Effector CD8-positive, alpha-beta T cell (primary cell): Measurements from ENCODE around the gene C2orf92.
A peak's percentile ranks its signal among the peaks of the same experiment; 100 is the strongest.

Source experiments
- DNase-seq: peaks from one replicate; lab custom pipeline; 2025; lab: John Stamatoyannopoulos, UW

The C2orf92 gene

DNA sequence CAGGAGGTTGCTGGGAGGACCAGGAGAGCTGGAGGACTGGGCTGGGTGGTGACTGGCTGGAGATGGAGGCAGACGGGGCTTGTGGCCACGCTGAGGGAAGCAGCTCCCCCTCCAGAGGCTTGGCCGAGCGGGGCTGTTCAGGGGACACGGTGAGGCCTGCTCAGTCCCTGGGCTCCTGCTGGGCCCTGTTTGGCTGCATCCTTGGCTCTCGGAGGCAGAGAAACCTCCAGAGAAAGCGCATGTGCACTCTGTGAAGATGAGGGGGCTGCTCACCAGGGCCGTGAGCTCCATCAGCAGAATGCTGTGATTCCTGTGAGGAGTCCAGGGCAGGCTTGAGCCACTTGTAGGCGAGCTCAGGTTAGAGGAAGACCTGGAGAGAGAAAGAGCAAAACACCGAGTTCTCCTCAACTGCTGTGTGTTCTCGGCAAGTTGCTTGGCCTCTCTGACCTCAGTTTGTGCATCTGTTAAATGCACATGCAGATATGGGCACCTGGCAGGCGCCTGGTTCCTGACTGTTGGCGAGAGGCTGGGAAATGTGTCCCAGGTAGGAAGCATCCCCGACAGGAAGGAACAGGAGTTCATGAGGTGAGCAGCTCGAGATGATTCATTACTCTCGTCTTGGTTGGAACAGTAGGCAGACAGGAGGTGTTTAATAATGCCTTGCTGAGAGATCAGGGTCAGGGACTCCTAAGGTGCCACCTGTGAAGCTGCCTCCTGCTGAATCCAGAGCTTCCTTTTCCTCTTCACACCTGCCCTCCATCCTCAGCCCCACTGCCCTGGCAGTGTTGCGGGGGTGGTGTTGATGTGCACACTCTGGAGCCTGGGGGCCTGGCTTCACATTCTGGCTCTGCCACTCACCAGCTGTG lies 44.8 kb downstream of the C2orf92 start:
- DNase-seq: no peak

DNA sequence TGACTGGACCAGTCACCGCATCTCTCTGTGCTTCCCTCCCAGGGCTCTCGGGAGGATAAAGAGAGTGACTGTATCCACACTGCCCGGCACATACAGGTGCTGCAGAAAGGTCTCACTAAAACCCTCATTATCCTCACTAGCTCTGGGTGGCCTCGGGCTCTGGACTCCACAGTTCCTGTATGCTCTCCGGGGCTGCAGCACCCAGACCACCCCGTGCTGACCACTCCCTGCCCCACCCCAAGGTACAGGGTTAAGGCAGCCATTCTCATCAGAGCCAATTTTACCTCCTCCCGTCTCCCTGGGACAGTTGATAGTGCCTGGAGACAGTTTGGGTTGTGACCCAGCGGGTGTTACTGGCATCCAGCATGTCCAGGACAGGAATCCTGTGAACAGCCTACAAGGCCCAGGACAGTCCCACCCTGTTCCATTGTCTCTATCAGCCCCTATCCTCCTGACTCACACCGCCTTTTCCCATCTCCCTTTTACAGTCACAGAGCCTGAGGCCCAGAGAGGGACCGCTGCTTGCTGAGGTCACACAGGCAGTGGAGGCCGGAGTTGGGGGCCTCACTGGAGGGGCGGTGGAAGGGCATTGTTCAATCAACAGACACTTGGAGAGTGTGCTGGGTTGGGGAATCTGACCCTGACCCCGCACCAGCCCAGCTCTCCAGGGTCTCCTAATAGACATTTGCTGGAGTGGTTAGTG lies 45.6 kb downstream of the C2orf92 start:
- no peak for DNase-seq

DNA sequence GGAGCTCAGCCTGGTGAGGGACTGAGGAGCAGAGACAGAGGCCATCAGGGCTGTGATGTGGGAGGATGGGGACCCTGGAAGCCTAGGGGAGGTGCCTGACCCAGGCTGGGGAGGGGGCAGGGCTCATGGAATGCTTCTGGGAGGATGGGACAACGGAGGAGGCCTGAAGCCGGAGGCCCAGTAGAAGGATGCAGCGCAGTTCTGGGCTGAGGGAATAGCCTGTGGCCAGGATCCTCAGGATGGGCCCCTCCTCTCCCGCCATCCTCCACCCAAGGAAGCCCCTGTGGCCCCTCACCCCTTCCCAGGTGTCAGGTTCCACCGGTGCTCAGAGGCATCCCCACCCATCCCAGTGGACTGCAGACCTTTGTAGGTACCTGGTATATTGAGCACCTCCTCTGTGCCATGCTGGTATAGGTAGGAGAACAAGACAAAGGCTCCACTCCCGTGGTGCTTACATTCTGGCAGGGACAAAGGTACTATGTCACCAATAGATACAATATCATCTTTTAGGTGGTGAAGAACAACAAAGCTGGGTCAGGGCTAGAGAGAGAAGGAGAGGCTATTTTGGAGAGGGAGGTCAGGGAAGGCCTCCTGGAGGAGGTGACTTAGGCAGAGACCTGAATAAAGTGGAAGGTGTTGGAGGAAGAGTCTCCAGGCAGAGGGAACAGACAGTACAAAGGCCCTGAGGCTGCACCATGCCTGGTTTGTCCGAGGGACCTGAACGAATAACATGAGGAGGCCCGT lies 46.6 kb downstream of the C2orf92 start:
- DNase-seq: no peak

DNA sequence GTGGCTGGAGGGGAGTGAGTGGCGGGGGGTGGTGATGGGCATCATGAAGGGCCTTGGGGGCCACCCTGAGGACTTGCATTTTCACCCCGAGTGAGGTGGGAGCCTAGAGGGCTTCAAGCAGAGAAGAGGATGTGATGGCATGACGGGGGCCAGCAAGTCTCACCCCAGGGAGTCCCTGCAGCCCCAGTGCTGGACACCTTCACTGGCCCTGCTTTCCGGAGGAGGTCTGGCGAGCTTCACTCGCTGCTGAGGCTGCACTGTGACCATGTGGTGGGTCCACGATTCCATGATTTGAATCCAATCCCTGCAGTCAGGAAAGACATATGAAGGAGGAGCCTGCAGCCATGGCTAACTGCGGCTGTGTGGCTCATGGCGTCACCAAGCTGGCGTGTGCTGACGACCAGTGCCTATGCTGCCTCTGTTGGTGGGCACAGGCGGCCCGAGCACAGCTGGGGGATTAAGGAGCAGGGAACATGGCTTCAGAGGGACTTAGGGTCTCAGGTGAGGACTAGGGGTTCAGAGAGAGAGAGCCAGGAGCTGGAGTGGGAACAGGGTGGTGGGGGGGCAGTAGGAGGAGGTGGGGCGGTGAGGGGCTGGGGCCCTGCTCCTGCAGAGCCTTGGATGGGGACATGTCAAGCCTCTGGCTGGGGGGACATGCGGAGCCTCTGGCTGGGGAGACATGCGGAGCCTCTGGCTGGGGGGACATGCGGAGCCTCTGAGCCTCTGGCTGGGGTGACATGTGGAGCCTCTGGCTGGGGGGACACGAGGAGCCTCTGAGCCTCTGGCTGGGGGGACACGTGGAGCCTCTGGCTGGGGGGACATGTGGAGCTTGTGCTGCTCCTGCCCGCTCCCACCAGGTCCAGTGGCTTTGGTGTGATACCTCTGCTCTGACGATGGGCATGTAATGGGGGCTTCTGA lies 47.4 kb downstream of the C2orf92 start:
- no peak for DNase-seq

DNA sequence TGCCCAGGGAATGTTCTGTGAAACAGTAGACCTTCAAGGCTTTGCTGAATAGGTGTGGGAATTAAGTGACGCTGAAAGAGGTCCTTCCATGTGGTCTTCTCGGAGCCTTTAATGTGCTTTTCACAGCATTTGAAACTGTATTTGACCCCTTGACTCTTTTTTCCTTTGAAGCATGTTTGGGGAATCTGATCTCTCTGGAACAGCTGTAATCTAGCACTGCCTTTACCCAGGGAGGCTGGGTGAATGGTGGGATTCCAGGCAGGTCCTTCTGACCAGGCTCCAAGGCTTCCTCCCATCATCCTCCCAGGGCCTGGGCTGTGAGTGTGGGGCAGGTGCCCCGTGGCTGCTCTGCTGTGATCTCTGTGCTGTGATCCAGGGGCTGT lies 48.1 kb downstream of the C2orf92 start:
- DNase-seq: no peak

DNA sequence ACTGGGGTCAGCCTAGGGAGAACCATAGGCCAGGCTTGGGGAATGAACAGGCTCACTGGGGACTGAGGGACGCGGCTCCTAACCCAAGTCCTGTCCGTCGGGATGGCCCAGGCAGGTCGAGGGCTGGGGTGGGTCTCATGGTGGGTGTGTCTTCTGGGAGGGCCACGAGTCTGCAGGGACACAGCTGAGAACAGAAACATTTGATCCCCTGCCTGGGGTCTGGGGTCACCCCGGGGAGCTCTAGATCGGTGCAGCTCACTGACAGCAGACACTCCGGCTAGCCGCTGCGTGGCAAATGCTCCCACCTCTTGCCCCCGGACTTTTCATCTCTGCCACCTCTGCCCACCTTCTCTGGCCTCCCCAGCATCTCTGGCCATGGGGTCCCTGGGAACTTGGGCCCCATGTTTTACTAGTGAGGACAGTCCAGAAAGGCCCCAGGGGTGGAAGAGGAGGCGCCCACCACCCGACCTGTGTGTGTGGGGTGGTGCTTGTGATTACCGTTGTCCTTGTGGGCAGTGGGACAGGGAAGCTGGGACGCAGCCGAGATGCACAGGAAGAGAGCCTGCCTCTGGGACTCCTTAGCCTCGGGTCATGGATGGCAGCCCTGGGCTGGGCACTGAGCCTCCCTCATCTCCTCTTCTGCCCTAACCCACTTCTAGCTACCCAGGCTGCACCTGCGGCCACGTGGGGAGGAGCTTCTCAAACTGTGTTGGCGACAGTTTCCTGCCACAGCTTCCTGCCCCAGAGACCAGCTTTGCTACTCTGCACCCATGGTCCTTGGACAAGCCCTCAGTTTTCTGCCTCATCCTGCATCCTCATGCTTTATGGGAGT lies 48.8 kb downstream of the C2orf92 start:
- DNase-seq: peak; percentile 52

DNA sequence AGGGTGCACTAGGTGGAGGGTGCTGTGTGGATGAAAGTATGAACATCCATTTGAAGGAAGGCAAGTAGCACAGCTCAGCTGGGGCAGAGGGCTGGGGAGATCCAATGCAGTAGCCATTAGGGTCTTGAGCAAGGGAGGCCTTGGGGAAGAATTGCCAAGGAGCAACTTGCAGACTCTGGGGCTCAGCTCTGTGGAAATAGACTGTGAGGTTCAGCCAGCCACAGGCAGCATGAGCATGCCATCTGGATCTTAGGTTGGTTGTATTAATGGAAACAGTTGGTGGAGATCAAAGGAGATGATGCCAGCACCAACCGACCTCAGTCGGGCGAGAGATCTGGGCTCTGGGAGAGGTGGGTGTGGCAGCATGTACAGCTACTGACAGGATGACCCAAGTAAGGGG lies 49.4 kb downstream of the C2orf92 start:
- no peak for DNase-seq

DNA sequence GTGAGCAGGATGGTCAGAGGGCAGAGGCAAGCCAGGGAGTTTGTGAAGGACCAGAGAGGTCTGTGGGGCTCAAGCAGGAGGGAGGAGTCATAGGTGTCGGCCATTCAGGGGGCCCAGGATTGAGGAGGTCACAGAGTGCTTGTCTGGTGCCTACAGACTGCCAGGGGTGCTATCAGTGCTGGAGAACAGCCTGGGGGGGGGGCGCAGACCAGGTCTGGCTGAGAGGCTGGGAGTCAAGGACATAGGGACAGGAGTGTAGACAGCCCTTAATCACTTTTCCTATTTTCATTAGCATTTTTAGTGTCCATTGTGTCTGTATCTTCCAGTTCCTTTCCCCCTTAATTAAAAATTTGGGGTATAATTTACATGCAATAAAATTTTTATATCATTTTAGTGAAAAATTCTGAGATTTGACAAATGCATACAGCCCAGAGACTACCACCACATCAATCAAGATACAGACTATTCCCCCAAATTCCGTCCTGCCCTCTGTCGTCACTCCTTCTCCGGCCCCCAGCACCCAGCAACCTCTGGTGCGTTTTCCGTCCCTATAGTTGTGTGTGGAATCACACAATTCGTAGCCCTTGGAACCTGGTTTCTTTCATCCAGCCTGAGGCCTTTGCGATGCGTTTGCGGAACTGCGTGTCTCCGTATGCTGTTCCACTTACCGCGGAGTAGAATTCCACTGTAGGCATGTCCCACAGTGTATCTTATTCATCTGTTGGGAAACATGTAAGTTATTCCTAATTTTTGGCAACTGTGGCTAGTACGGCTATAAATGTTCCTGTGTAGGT lies 50.0 kb downstream of the C2orf92 start:
- DNase-seq: no peak

DNA sequence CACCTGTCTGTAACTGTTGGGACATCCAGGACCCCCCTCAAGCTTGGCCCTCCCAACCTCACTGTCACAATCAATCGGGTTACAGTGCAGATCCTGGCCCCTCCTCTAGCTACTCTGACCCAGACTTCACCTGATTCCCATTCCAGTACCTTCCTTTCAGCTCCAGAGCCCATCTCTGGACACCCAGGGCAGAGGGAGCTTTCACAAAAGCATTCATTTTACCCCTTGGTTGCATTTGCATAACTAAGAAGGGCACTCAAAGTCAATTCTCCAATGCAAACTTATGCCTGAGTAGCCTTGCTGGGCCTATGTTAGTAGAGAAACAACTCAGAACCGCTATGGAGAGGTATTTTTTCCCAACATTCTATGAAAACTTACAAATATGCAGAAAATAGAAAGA lies 51.2 kb downstream of the C2orf92 start:
- DNase-seq: no peak

DNA sequence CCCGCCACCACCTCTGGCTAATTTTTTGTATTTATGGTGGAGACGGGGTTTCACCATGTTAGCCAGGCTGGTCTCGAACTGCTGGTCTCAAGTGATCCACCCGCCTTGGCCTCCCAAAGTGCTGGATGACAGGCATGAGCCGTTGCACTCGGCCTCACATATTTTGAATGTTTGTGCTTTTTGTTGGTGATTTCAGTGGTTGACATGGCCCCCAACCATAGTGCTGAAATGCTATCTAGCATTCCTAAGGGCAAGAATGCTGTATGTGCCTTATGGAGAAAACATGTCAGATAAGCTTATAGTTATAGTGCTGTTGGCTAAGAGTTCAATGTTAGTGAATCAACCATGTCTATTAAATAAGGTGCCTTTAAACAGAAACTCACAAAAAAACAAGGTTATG lies 52.7 kb downstream of the C2orf92 start:
- no peak for DNase-seq

DNA sequence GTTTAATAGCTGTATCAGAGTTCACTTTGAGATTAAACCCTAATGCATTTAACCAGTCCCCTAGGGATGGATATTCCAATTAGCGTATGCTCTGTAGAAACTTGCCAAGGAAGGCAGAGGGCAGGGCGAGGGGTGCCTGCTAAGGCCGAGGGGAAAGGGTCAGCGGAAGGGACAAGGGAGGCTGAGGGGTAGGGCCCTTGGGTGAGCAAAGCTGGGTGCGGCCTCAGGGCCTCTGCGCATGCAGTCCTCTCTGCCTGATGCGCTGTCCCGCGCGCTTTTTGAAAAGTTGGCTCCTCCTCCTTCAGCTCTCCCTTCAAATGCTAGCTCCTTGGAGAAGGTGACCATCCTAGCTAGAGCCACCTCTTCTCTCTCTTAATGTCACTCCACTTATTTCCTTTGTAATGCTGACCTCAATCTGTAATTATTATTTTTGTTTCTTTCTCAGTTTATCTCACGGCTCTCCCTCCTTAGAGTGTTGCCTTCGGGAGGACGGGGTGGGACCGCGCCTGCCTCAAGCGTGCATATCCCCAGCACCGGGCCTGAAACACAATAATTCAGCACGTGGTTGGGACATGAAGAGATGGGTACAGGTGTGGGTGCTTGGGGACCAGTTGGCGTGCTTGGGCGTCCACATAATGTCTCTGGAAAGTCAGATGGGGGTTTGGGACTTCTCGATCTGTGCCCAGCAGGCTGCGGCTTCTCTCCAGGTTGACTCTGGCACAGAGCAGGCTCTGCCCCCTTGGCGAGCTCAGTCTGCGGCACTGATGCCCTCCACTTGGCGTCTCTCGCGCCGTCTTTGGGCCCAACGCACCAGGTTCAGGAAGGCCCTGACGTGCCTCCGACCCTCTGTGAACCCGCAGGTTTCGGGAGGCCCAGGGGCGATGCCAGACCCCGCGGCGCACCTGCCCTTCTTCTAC lies 53.9 kb downstream of the C2orf92 start:
- DNase-seq: no peak

DNA sequence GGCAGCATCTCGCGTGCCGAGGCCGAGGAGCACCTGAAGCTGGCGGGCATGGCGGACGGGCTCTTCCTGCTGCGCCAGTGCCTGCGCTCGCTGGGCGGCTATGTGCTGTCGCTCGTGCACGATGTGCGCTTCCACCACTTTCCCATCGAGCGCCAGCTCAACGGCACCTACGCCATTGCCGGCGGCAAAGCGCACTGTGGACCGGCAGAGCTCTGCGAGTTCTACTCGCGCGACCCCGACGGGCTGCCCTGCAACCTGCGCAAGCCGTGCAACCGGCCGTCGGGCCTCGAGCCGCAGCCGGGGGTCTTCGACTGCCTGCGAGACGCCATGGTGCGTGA lies 54.5 kb downstream of the C2orf92 start:
- DNase-seq: no peak

DNA sequence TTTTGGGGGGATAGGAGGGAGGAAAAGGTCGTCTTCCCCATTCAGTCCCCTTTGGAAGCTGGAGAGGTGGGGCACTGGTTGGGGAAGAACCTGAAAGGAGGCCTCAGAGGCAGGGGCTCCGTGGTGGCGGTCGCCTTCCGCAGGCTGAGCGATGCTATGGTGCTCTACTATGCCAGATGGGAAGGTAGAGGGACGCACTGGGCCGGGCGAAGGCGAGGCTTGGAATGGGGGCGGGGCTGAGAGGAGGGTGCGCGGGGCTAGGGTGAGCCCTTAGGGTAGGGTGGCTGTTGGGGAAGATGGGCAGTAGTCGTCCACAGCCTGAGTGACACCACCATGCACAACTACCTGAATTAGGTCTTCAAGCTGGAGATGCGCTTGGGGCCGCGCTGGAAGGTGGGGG lies 55.0 kb downstream of the C2orf92 start:
- no peak for DNase-seq

DNA sequence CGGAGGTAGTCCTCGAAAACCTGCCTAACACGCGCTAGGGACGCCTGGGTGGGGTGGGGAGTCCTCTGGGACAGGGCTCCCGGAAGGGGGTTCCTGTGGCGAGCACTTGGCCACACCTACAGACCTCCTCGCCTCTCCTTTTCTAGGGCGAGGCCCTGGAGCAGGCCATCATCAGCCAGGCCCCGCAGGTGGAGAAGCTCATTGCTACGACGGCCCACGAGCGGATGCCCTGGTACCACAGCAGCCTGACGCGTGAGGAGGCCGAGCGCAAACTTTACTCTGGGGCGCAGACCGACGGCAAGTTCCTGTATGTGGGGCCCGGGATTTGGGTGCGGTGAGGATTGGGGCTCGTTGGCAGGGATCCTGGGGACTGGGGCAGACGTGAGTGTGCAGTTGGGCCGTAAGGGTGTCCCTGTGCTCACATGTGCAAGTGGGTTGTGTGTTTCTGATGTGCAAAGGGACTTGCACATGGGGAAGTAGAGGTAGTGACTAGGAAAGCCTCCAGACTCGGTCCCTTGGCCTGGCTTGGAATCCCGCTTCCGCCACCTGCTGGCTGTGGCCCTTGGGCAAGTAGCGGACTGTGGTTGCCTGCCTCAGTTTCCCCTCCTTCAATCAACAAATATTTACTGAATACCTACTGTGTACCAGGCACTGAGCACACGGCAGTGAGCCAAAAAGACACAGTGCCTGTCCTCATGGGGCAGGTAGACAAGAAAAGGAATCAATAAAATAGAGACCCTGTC lies 55.6 kb downstream of the C2orf92 start:
- DNase-seq: no peak

DNA sequence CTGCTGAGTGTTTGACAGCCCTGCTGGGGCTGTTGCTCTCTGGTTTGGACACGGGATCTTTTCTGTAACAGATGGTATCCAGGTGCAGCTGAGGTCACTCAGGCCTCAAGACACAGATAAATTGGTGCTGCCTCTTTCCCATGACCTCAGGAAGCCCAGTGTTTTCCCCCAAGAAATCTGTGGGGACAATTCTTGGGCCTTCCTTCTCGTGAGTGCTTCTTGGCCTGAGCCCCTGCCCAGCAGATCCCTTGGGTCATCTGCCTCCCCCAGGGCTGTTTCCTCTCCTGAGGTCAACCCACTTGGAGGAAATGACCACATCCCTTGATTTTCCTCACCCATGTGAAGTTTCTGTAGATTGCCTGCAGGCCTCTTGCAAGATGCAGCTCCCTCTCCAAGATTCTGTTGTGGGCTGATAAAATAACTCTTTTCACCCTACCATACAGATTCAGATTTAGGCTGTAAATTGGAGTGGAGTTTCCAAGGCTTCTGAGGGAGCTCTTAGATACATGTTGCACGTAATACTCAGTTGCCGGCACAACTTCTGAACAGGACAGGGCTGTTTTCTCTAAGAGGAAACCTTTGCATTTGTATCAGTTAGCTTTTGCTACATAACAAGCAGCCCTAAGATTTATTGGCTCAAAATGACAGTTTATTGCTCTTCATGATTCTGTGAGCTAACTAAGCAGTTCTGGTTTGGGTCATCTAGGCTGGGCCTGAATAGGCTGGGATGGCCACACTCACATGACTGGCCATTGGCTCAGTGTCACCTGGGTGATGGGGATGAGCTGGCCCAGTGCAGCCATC lies 57.0 kb downstream of the C2orf92 start:
- DNase-seq: no peak

DNA sequence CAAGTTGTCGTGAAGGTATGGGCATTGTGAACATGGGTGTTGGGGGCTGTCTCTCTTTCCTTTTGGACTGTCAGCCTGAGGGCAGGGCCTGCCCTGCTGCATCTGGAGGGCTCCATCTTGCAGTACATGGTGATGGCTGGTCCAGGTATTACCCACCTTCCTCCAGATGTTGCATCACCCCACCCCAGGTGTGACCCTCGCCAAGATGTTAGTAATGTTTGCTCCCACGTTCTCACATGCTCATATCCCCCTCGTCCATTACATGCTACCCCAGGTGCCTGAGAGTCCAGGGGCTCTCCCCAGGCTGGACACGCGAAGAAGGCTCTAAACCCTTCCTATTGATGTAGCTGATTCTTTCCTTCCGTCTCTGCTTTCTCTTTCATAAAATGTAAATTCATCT lies 57.8 kb downstream of the C2orf92 start:
- no peak for DNase-seq

DNA sequence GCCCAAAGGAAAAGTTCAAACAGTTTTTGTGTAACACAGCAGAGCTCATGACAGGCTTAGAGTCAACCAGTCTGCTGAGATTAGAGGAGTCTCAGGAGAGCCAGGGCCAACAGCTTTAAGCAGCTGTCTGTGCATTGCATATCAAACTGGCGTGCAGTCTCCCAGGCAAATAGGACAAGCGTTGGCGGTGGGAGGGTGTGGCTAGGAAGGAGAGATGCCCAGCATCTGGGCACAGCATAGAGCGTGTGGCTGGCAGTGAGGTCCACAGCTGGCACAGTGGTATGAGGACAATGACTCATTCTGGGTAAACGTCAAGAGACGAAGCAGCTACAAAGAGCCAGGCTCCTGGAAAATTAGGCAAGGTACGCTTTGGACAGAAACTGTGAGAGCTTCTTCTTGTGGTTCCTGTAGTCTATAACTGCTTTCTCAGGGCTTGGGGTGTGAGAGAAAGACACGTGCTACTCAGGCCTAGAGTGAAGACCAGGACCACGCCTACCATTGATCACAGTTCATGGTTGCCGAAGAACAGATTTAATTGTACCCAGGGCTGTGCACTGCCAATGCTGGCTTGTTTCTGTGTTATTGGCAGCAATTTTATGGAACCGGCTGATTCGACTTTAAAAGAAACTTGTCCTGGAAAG lies 58.7 kb downstream of the C2orf92 start:
- no peak for DNase-seq
